HG02885 (cell line): Measurements from ENCODE around the gene MSI2.

Source experiments
- ATAC-seq: cut with Tn5 transposase; IDR thresholded peaks from one replicate; pipeline ENCODE4 v1.9.1; 2021; ENCODE audit warnings: mild to moderate bottlenecking; ENCODE audit not compliant: unreplicated experiment, poor library complexity

Gene MSI2

DNA sequence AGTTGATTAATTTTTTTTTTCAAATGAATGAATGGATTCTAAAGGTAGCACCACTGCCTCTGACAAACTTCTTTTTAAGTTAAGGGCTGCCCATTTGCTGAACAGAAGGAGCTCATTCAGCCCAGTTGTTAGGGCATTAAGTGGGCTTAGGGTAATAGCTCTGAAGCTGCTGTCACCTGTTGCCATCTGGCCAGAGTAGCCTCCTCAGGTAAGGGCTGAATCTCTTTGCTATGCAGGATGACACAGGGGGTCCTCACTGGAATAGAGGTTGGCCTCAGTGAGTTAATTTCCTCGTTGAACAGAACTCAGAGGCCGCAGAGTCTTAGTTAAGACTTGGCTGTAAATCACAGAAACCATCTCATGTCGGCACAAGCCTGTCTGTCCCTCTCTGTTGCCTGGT, 255.9 kb downstream of the MSI2 start:
- ATAC-seq = no peak

DNA sequence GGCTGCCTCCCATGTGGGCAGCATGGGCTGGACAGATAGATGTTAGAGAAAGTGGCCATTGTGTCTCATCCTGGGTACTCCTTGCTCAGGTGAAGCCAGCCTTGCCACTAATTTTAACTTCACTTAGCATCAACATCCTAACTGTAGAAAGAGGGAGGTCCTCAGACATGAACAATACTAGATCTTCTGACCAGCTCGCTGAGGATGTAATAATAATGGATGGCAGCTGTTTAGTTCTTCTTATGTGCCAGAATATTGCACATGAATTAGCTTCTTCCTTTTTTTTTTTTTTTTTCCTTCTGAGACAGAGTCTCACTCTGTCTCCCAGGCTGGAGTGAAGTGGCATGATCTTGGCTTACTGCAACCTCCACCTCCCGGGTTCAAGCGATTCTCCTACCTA, 256.4 kb downstream of the MSI2 start:
- ATAC-seq = no peak

DNA sequence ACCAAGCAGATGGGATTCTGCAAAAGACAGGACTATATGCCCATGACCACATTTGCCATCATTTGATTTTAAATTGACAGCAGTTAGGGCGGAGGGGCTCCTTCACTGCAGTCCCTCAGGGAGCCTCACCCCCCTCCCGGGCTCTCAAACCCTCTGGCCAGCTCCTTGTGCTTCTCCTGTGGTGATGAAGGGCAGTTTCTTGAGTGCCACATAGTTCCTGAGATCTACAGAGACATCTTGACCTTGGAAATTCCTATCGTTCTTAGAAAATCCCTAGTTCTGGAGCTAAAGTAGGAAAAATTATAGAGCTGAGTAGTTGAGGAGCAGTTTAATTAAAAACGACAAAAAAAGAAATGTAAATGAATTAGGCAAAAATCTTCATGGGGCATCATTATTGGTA, 257.2 kb downstream of the MSI2 start:
- no peak for ATAC-seq

DNA sequence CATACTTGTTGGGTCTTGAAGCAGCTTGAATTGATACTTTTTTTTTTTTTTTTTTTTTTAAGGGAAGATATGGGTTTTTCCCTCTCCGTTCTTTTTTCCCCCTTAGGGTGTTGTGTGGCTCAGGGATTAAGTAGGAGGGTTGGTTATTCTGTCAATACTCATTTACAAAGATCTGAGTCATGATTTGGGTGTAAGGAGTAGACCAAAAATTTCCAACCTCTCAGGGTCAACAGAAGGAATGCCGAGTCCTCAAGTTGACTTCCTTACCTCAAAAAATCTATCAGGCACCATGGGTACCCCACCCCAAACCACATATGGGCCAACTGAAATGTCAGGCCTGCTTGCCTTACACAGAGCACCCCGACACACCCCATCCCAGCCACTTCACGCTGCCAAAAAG, 258.3 kb downstream of the MSI2 start:
- ATAC-seq = no peak

DNA sequence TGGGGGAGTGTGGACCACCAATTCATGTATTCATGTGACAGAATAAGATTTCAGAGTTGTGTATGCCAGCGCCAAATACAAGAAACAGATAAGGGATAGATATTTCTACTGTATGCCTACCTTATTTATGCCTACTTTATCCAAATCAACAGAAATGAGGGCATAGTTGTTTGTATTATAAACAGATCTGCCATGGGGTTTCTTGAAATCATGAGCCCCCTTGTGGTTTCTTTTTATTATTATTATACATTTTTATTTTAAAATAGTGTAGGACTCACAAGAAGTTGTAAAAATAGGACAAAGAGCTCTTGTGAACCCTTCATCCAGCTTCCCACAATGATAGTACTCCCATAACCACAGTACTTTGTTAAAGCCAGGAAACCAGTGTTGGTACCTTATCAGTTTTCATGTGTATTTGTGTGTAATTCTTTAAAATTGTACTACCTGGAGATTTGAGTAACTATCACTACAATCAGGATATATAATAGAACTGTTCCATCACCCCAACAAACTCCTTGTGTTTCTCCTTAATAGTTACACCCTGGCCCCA, 259.4 kb downstream of the MSI2 start:
- no peak for ATAC-seq

DNA sequence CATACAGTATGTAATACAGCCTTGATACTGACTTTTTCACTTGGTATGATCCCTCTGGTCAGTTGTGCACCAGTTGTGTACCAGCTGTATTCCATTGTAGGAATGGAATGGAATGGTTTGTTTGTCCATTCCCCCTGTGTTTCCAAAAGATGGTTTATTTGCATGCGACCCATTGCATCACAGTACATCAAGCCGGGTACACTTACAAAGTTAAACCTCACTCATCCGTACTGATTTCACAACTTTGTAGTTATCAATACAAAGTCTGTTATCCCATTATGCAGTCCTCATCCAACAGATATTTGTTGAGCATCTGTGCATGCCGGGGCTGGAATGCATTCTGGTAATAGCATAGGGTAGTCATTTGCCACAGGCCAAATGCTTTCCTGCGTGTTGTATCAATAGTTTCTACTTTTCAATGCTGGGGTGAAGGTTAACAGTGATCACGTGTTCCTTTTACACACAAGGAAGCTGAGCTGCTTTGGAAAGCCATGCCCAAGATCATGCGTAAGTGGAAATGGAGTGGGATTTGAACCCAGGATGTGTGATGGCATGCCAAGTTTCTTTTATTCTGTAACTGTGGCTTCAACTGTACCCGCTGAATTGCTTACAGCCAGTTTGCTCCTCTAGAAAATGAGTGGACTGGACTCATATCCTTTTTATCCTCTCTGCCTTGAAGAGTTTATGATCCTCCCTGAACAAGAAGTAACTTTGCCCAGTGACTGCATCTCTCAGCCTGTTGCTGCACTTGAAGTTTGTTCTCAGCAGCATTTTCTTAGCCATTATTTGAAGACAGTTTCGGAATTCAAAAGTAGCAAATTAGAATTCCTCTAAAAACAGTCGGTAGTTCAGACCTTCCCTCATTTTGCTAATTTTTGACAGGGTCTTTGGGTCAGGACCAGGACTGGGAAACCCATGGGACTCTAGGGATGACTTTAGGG, 260.2 kb downstream of the MSI2 start:
- no peak for ATAC-seq

DNA sequence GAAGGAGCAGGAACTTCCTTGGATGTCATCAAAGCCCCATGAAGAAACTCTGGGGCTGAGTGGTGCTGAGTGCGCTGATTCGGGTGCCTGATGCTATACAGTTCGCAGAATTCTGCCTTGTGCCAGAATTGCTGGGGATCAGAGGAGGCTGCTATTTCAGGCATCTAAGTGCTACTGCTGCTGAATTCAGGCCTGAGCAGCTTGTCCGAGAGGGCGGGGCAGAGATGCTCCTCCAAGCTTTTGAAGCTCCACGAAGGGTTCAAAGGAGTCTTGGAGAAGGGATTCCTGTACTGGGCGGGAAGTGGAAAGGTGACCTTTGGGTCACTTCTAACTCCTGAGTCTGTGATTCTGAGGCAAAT, 260.9 kb downstream of the MSI2 start:
- ATAC-seq = no peak

DNA sequence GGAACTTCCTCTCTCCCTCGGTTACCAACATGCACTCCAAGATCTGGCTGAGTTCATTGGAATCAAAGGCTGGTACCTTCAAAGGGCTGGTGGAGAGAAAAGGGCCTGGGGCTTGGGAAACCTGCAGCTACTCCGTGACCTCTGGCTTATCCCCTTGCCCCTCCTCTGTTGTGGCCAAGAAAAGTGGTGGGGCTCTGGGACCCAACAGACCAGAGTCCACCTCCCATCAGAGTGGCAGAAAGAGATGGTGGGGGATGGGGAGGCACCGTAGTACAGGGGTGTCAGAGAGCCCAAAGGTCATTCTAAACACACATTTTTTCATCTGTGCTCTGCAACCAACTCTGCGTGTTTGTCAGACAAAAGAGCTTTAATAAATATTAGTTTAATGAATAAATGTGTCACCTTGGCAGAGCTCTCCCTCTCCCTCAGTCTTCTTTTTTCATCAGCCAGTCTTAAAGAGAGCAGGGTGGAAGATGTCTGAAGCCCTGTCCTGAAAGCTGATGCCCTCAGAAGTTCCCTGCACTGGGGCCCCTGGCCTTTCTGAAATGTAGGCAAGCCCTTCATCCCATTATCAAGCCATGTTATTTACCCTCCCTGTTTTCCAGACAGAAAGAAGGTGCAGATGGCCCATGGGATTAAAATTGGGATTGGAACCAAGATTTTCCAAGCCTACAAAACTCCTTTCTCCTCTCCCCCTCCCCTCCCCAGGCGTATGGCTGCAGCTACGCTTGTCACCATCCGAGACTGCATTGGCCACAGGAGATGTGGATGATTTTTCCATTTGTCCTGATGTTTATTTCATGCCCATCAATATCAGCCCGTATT, 261.5 kb downstream of the MSI2 start:
- ATAC-seq = no peak

DNA sequence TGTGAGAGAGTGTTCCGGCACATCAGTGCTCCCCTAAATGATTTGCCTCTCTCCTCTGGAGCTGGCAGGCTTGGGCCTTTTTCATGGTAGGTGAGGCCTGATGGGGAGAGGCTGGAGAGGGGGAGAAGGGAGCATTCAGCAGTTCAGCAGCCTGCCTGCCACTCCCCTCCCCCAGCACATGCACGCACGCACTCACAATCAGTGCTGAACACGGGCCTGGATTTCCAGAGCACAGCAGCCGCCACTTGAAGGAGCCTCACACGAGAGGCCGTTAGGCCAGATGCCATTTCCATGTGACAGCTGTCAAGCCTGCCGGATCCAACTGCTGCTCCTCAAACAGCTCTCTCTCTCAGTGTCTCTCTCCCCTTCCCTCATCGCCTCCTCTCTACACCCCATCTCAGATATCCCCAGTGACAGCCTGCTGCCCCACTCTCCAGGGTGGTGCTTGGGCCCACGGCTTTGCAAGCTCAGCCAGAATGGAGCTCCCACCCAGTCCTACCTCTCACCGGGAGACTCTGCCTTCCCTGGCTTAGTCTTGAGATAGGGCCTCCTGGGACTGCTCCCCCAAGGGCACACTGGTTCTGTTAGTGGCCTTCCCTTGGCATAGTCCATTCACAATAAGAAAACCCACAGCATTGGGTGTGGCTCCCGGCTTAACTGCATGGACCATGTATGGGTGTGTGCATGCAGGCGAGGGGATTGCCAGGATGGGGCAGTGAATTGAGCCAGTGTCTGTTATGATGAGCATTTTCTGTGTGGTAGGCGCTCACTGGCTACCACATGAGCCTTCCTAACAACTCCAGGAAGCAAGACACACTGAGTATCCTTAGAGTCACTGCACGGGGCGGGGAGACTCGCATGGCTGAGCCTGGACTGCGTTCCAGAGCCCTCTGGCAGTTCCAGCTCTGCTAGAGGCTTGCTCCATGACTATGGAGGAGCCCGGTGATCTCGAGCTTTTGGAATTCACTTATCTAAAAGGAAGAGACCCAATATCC, 262.6 kb downstream of the MSI2 start:
- ATAC-seq = no peak

DNA sequence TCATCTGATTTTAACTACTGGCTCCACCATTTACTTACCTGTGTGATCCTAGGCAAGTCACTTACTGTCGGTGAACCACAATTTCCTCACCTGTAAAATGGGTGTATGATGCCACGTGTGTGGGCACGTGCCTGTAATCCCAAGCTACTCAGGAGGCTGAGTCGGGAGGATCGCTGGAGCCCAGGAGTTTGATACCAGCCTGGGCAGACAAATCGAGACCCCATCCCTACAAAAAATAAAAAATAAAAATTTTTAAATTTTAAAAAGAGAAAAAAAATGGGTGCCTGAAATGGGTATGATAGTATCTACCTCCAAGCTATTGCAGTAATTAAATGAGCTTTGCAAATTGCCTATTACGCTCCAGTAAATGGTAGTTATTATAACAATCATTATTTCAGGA, 263.5 kb downstream of the MSI2 start:
- no peak for ATAC-seq

DNA sequence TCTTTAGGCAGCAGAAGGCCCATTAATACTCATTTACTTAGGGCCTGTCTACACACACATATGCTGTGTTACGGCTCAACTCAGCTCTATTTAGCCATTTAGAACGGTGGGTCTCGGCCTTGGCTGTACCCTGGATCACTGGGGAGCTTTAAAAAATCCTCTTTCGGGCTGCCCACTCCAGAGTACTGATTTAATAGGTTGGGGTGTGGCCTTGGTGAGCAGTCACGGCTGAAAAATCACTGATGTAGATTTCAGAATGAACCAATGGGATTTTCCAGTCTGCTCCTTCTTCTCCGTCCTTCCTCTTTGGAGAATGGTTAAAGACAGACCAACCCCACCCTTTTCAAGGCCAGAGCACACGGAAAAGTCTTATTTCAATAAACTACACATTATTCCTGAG, 265.3 kb downstream of the MSI2 start:
- no peak for ATAC-seq

DNA sequence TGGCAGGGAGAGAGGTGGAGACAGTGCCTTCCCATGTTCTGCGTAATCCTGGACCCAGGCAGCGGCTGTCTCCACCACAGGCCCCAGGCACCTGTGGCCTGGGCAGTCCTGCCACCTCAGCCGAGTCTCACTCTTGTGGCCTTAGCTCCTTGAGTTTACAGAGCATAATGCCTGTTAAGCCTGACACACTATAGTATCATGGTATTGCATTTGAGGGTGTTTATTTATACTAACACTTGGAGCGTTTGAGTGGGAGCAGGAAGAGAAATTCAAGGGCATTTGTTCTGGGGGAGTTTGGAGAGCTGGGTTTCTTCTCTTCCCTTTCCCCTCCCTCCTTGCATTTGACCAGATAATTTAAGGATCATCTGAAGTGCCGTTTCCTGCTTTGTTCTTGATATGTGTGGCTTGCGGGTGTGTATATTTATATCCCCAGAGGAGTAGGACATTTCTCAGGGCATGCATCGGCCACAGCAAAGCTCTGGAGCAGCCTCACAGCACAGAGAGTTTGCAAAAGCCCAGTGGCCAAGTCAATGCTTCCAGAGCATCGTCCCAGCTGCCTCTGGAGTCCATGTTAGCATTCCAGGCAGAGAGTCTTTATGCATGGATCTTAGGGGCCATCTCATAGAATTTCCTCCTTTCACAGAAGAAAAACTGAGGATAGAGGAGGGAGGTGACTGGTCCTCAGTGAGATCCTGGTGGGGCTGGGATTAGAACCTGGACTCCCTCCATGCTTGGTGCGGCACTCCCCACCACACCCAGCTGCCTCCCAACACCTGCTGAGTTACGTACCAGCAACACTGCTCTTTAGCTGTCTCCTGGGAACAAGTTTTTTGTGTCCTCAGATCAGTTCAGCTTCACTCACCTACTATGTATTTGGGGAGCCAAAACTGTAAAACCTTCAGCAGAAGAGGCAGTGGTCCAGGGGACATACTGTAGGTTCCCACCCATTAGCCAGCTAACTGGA, 266.0 kb downstream of the MSI2 start:
- ATAC-seq = no peak

DNA sequence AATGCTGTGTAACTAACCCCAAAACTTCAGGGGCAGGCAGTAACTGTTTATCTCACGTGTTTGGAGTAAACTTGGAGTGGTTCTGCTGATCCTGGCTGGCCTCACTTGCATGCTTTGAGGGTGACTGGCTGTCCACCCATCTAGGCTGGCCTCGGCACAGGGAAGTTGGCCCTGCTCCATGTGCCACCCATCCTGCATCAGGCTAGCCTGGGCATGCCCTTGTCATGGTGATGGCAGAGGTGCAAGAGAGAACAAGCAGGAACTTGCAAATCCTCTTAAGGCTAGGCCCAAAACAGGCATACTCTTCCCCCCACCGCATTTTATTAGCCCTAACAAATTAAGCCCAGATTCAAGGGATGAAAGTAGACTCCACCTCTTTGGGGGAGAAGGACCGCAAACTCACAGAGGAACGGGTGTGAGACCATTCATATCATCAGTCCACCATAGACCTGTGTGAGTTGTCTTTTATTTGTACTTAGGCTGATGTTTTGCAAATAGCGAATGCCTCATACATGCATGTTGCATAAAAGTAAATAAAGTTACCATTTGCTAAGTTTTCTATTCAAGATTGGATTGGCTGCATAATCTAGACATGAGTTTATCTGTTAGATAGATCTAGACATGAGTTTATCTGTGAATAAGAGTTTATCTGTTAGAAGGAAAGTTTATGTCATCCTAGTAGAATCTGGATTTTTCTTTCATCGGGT, 267.8 kb downstream of the MSI2 start:
- no peak for ATAC-seq

DNA sequence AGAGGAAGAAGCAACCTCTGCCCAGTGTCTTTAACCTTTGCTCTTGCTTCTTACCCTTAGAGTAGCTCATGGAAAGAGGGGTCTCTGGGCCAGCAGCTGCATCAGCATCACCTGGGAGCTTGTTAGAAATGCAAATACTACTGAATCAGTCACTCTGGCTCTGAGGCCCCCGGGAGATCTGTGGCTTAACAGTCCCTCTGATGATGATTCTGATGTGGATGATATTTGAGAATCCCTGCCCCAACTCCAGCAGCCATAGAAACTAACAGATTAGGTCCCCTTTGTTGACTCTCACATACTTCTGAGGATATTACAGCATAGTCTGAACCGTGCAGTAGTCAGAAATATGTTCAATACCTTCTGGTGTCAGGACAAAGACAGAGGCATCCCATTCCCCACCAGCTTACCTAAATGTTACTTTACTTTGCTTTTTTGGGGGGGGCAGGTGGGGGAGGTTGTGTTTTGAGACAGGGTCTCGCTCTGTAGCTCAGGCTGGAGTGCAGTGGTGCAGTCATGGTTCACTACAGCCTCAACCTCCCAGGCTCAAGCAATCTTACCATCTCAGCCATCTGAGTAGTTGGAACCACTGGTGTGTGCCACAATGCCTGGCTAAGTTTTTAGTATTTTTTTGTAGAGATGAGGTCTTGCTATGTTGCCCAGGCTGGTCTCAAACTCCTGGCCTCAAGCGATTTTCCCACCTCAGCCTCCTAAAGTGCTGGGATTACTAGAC, 268.7 kb downstream of the MSI2 start:
- ATAC-seq = no peak

DNA sequence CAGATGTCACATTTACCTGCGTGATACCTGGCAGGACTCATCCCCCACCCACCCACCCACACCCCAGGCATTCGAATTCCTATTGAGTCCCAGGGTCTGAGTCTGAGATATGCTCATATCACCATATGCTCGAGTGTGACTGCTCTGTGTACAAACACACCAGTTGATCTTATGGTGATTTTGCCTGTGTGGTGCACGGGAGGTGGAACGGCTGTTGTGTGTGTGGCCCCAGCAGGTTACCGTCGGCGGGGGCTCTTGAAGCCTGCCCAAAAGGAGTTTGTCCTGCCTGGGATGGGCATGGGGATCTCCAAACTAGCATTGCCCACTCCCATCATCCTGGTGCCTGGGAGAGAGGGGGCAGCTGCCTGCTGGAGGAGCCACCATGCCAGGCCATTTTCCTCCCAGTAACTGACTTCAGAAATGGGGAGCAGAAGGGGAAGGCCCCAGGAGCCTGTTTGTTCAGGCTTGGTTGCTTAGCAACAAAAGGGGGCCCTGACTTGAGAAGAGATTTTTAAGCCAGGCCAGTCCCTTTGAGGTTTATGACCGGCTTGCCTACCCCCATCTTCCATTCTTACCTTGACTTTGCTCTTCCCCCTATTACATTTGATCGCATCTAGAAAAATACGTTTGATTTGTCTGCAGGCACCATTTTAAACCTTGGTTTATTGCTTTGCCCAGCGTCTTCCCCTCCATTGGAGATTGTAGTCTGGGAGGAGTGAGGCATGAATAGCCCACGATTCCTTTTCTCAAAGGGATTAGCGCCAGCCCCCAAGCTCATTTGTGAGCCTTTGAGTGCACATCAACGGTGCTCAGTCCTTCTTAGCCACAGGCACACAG, 271.1 kb downstream of the MSI2 start:
- no peak for ATAC-seq

DNA sequence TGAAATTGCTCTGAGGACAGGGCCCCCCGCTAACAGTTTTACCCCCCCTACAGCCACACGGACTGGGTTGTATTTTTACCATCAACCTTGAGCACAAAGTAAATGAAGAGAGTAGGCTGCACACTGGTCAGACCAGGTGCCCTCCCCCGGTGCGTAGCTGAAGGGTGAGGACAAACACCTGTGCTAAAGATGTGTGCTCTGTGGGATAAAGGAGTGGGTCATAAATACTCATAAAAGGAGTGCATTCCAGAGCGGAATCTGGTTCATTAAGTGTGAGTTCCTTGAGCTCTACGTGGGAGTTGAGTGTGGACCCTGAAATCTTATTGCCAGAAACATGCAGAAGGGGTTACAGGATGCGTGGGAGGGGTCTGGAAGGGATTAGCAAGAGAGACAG, 271.7 kb downstream of the MSI2 start:
- ATAC-seq = no peak

DNA sequence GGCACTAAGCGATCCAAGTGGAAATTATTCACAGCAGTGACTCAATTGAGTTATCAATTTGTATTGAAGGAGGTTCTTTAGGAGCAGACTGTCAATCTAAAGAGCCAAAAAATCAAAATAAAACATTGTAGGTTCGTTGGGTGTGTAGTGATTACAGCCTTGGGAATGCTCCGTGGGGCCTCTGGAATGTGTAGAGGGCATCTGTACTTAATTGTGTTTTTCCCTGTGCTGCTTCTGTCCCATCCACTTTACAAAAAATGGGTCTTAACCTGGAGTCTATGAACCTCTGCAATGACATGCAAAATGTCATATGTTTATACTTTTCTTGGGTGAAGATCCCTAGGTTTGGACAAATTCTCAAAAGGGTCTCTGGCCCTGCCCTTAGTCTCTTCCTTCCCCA, 273.7 kb downstream of the MSI2 start:
- no peak for ATAC-seq
